Mucosa of stomach (tissue), 1 donor: Measurements from ENCODE around the gene UBR1.

Experiments used
- H3K27me3 ChIP-seq: one replicate; pipeline ENCODE4 v1.7.0; 2013; ENCODE audit warnings: mild to moderate bottlenecking, low read length; ENCODE audit not compliant: control insufficient read depth, insufficient read depth
- H3K36me3 ChIP-seq: one replicate; pipeline ENCODE4 v1.7.0; 2013; ENCODE audit warnings: low read length; ENCODE audit not compliant: control insufficient read depth, insufficient read depth
- H3K4me1 ChIP-seq: one replicate; pipeline ENCODE4 v1.7.0; 2013; ENCODE audit warnings: mild to moderate bottlenecking, low read length; ENCODE audit not compliant: control insufficient read depth, insufficient read depth
- H3K4me3 ChIP-seq: one replicate; pipeline ENCODE4 v1.7.0; 2013; ENCODE audit warnings: low read length
- H3K9ac ChIP-seq: one replicate; pipeline ENCODE4 v1.7.0; 2013; ENCODE audit warnings: mild to moderate bottlenecking, low read length, moderate library complexity
- H3K9me3 ChIP-seq: one replicate; pipeline ENCODE4 v1.7.0; 2013; ENCODE audit warnings: mild to moderate bottlenecking, low read length, moderate library complexity; ENCODE audit not compliant: control insufficient read depth
- donor health status: Pancreatic carcinoma.

The UBR1 gene

GRCh38 chr15:42937143-42937542 is 168.7 kb downstream of the UBR1 start:
- Histone ChIP-seq H3K9me3 (no peaks in the 10 kb centered on the region), H3K27me3 (no peaks in the 10 kb centered on the region), H3K4me1 (no peaks in the 10 kb centered on the region), H3K4me3 (no peak overlapping the region), H3K9ac (no peak overlapping the region), H3K36me3 (no peaks in the 10 kb centered on the region)

- H3K4me3 ChIP-seq = no peak overlapping the region
Observed at GRCh38 chr15:42933886-42934667, 171.8 kb downstream of the UBR1 start.

GRCh38 chr15:42932833-42933515 is 172.9 kb downstream of the UBR1 start:
- Histone ChIP-seq H3K4me1 (no peaks in the 10 kb centered on the region), H3K9me3 (no peaks in the 10 kb centered on the region), H3K4me3 (no peak overlapping the region), H3K36me3 (no peaks in the 10 kb centered on the region), H3K9ac (no peak overlapping the region), H3K27me3 (no peaks in the 10 kb centered on the region)

More at GRCh38 chr15:42933886-42934667, 171.8 kb downstream of the UBR1 start:
- Histone ChIP-seq H3K9ac (no peak overlapping the region), H3K27me3 (no peaks in the 10 kb centered on the region), H3K4me1 (no peaks in the 10 kb centered on the region), H3K9me3 (no peaks in the 10 kb centered on the region), H3K36me3 (no peaks in the 10 kb centered on the region)

GRCh38 chr15:42931702-42932486 is 173.9 kb downstream of the UBR1 start:
- Histone ChIP-seq H3K27me3 (no peaks in the 10 kb centered on the region), H3K4me1 (peaks cover 2% of the 10 kb centered on the region), H3K36me3 (no peaks in the 10 kb centered on the region), H3K9ac (no peak overlapping the region), H3K9me3 (no peaks in the 10 kb centered on the region), H3K4me3 (no peak overlapping the region)

DNA sequence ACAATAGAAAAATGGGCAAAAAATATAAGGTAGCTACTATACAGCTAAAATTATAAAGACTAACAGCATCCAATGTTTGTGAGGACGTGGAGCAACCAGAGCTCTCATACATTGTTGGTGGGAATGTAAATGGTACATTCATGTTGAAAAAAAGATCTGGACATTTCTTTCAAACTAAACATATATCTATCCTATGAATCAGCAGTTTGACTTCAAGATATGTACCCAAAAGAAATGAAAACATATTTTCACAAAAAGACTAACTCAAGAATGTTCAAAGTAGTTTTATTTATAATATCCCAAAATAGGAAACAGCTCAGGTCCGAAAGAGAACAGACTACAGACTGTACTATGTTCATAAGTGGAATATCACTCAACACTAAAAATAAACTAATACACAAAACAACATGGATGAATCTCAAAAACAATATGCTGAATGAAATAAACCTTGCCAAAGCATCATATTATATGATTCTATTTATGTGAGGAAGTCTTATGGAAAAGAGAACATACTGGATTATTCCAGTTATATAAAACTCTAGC is 176.5 kb downstream of the UBR1 start:
- no peak overlapping the region for H3K4me3 ChIP-seq
- H3K9ac ChIP-seq = no peak overlapping the region
- H3K9me3 ChIP-seq = no peaks in the 10 kb centered on the region
- no peaks in the 10 kb centered on the region for H3K36me3 ChIP-seq
- H3K27me3 ChIP-seq = no peaks in the 10 kb centered on the region
- peaks cover 3% of the 10 kb centered on the region for H3K4me1 ChIP-seq

GRCh38 chr15:42921342-42921731 is 184.5 kb downstream of the UBR1 start:
- H3K4me3 ChIP-seq = peak overlapping the region; percentile 70
- no peaks in the 10 kb centered on the region for H3K9me3 ChIP-seq
- no peaks in the 10 kb centered on the region for H3K27me3 ChIP-seq
- H3K4me1 ChIP-seq = peaks cover 4% of the 10 kb centered on the region
- peak overlapping the region; percentile 44 for H3K9ac ChIP-seq
- no peaks in the 10 kb centered on the region for H3K36me3 ChIP-seq

DNA sequence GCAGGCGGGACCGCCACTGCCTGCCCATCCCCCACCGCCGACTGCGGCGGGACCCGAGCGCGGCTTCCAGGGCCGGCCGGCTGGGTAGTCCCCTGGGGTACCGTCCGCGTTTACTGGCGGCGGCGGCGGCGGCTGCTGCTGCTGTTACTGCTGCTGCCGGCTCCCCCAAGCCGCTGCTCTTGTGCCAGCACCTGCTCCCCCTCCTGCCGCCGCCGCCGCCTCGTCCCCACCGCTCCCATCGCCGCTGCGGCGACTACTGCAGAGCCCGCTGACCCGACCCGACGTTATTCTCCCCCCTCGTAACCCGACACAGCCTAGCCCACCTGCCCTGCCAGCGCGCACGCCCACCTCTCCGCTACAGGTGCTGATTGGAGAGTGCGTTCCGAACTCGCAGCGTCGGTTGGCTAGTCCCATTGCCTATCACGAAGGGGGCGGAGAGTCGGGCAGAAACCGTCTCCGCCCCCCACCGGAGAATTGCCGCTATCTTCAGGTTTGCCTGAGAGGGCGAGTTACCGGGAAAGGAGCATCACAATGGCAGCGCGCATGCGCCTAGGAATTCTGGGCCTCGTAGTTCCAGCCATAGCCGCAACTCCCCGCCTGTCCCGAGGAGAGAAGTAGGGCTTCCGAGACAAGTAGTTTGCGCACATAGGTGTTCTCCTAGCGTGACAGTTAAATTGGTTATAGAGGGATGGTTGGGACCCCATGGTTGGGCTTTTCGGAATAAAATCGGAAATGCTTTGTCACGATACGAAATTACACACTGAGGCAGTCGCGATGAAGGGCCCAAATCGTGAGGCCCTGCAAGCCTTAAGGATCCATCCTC is 185.1 kb downstream of the UBR1 start, which contains the start of gene TTBK2:
Gene TTBK2, minus strand, starts transcription at position 260 of the 823 bp plus-strand sequence. CDS start 42,161 bp downstream, outside the sequence.
- Histone ChIP-seq H3K9me3 (no peaks in the 10 kb centered on the region), H3K4me3 (peak within 1 kb of the TSS; percentile 70), H3K27me3 (no peaks in the 10 kb centered on the region), H3K9ac (peak within 1 kb of the TSS; percentile 78), H3K4me1 (peaks cover 4% of the 10 kb centered on the region), H3K36me3 (no peaks in the 10 kb centered on the region)

DNA sequence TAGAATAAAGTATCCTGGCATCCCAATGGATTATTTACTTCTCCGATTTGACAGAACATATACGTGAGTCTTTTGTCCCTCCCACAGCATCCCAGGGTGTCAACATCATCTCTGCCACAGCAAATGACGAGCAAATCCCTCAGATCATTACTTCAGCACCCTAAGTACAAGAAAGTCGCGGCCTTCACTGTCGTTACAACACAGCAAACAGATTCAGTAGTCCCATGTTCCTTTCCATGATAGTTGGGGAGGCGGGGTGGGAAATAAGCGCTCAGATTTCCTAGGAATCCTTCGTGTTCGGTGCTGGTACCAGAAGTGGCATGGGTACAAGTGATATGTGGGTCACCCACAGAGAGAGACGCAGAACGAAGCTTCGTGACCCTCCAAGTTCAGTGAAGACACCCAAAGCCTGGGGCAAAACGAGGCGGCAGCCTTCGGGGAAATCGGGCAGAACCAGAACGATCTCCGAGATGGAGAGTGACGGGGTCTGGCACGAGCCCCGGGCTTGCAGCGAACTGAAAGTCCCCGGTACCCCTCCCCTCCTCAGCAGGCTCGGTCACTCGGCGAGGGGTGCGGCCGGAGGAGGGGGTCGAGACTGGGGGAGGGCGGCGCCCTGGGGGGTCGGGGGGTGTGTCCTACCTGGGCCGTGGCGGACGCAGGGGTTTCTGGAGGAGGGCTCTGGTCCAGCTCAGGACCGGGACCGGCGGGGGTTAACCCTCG is 185.9 kb downstream of the UBR1 start:
- H3K9ac ChIP-seq = peak overlapping the region; percentile 78
- H3K36me3 ChIP-seq = no peaks in the 10 kb centered on the region
- peaks cover 4% of the 10 kb centered on the region for H3K4me1 ChIP-seq
- peak overlapping the region; percentile 70 for H3K4me3 ChIP-seq
- no peaks in the 10 kb centered on the region for H3K27me3 ChIP-seq
- H3K9me3 ChIP-seq = no peaks in the 10 kb centered on the region

DNA sequence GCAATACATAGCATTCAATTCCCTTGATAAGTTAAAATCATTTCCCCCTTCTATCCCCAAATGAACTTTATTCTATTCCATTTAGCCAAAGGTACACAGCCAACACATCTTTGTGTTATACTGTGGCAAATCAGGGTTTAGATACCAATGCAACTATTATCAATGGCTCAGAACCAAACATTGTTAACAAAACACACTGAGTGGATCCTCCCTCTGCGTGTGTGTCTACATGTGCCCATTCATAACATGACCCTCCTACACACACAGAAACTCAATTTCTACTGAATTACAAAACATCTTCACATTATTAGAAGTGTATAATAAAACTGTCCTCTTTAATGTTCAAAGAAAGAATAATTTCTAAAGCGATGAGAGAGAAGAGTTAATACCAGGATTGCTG is 186.5 kb downstream of the UBR1 start:
- H3K36me3 ChIP-seq = no peaks in the 10 kb centered on the region
- no peak overlapping the region for H3K4me3 ChIP-seq
- H3K9ac ChIP-seq = peak overlapping the region; percentile 78

GRCh38 chr15:42918047-42918446 is 187.8 kb downstream of the UBR1 start:
- H3K9me3 ChIP-seq = no peaks in the 10 kb centered on the region
- H3K4me1 ChIP-seq = peaks cover 4% of the 10 kb centered on the region
- H3K36me3 ChIP-seq = no peaks in the 10 kb centered on the region
- H3K4me3 ChIP-seq = no peak overlapping the region
- no peak overlapping the region for H3K9ac ChIP-seq
- H3K27me3 ChIP-seq = no peaks in the 10 kb centered on the region

More for the DNA sequence above, 186.5 kb downstream of the UBR1 start:
- Histone ChIP-seq H3K9me3 (no peaks in the 10 kb centered on the region), H3K27me3 (no peaks in the 10 kb centered on the region), H3K4me1 (peaks cover 4% of the 10 kb centered on the region)
